KG1 (cell line): Measurements from ENCODE around the gene FEM1A.
"Not testable (repeated sequence)": the region's sequence is repeated elsewhere in the genome, so short reads cannot be mapped to it uniquely, and the experiment has no call there.

Source experiments
- DNase-seq: peaks from one replicate; lab custom pipeline; 2025; lab: John Stamatoyannopoulos, UW

Gene FEM1A

GRCh38 chr19:4773047-4773640, 18.4 kb upstream of the FEM1A start:
- DNase-seq: no peak

DNA sequence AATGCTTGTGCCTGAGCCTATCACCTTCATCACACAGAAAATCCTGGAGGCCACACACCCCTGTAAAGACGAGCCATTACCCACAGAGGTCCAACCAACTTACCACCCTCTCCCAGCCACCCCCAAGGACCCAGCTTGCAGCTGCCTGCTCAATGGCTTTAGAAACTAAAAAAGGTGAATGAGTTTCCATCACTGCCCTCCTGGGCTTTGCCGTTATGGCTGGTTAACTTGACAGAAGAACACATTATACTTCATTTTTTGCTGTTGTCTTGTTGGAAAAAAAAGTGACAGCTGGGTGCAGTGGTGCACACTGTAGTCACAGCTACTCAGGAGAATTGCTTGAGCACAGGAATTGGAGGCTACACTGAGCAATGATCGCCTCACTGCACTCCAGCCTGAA, 17.4 kb upstream of the FEM1A start:
- DNase-seq: no peak

DNA sequence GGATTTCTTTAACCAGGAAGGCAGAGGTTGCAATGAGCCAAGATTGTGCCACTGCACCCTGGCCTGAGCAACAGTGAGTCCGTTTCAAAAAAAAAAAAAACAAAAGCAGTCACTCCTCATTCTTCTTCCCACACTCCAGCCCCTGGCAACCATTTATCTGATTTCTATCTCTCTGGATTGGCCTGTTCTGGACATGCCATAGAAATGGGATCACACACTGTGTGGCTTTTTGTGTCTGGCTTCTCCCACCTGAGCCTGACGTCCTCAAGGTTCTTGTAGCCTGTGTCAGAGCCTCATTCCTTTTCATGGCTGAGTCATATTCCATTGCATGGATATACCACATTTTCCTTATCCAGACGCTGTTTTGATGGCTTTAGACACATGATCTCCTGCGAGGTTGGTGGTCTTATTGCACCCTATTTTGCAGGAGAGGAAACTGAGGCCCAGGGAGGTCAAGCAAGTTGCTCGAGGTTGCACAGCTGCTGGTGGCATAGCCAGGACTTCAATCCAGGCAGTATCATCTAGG, 15.8 kb upstream of the FEM1A start:
- no peak for DNase-seq

- no peak for DNase-seq
Observed at GRCh38 chr19:4776436-4777211, 14.9 kb upstream of the FEM1A start.

- DNase-seq: not testable (repeated sequence)
Observed at GRCh38 chr19:4778124-4778523, 13.4 kb upstream of the FEM1A start.

DNA sequence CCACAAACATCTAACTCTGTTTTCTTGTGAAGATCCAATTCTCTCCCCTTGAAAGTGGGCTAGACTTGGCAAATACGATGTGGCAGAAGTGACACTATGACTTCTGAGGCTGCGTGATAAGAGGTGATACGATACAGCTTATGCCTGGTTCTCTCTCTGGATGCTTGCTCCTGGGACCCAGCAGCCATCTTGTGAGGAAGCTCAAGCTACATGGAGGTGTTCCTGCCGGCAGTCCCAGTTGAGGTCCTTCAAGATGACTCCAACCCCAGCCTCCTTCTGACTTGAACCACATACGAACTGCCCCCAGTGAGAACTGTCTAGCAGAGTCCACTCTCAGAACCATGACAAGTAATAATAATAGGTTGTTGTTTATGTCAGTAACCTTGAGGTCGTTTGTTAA, 10.7 kb upstream of the FEM1A start:
- DNase-seq: no peak

DNA sequence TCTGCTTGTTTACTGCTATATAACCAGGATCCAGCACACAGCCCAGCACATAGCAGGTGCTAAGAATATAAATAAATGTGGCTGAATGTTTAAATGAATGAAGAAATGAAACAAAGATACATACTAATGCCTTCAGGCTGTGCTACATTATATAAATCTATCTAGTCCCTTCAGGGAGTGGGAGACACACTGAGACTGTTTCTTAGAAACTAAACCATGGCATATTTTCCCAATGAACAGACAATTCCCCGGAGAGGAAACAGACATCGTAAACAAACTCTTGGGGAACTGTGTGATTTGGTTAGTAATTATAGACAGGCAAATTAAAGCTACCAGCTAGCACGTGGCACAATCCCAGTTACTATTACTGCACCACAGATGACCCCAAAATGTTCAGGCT, 9.7 kb upstream of the FEM1A start:
- no peak for DNase-seq

- DNase-seq: not testable (repeated sequence)
Observed at GRCh38 chr19:4786412-4787016, 5.0 kb upstream of the FEM1A start.

DNA sequence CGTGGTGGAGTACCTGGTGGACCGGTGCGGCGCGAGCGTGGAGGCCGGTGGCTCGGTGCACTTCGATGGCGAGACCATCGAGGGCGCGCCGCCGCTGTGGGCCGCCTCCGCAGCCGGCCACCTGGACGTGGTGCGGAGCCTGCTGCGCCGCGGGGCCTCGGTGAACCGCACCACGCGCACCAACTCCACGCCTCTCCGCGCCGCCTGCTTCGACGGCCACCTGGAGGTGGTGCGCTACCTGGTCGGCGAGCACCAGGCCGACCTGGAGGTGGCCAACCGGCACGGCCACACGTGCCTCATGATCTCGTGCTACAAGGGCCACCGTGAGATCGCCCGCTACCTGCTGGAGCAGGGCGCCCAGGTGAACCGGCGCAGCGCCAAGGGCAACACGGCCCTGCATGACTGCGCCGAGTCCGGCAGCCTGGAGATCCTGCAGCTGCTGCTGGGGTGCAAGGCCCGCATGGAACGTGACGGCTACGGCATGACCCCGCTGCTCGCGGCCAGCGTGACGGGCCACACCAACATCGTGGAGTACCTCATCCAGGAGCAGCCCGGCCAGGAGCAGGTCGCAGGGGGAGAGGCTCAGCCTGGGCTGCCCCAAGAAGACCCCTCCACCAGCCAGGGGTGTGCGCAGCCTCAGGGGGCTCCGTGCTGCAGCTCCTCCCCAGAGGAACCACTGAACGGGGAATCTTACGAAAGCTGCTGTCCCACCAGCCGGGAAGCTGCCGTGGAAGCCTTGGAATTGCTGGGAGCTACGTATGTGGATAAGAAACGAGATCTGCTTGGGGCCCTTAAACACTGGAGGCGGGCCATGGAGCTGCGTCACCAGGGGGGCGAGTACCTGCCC, 708 bp downstream of the FEM1A start:
- DNase-seq: not testable (repeated sequence)

- not testable (repeated sequence) for DNase-seq
Observed at GRCh38 chr19:4792866-4793195, 1.3 kb downstream of the FEM1A start.

- not testable (repeated sequence) for DNase-seq
Observed at GRCh38 chr19:4793278-4793677, 1.7 kb downstream of the FEM1A start.

DNA sequence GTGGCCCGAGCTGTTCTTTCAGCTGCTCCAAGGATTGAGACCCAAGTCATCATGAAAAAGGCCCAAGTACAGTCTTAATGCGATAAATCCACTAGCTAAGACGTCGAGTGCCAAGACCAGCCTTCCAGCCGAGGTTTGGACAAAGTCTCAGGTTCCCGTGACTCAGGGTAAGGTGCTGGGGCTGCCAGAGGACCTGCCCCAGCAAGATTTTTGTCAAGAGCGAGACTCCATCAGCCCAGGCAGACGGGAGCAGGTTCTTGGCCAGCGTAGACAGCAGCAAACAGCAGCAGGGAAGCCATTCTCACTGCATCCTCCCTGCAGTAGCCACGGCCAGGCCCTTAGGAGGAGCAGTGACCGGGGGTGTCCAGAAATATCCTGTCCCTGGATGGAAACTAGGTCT, 3.4 kb downstream of the FEM1A start:
- no peak for DNase-seq

GRCh38 chr19:4795400-4795799, 3.9 kb downstream of the FEM1A start:
- DNase-seq: no peak

DNA sequence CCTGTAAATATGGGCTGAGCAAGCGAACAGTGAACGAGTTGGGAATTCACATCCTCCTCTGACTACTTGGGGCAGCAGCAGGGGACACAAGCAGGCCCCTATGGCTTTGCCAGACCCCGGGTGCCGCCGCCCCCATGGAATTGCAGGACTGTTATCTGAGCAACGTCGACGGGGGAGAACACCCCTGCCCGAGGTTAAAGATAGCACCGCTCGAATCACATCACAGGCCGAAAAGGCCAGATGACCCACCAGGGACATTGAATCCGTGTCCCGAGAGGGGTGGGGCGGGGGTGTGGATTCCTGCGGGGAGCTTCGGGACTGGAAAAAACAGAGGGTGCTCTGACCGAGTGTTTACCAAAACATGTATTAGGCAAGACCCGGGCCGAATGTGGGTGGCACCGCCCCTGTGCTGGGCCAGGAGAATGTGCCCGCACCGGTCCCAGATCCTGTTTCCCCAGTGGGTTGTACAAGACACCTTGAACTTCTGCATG, 9.1 kb downstream of the FEM1A start:
- no peak for DNase-seq

DNA sequence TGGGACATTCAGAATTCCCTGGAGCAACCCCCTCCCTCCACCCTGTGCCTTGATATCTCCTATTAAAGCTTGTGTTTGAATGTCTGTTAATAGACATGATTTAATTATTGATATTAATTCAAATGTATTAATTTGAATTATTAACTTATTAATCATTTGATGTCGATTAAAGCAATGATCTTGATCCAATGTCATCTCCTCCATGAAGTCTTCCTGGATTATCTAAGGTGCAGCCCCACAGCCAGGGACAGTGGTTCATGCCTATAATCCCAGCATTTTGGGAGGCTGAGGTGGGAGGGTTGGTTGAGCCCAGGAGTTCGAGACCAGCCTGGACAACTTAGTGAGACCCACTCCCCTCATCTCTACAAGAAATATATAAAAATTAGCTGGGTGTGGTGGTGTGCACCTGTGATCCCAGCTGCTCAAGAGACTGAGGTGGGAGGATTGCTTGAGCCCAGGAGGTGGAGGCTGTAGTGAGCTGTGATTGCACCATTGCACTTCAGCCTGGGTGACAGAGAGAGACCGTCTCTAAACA, 9.6 kb downstream of the FEM1A start:
- no peak for DNase-seq

DNA sequence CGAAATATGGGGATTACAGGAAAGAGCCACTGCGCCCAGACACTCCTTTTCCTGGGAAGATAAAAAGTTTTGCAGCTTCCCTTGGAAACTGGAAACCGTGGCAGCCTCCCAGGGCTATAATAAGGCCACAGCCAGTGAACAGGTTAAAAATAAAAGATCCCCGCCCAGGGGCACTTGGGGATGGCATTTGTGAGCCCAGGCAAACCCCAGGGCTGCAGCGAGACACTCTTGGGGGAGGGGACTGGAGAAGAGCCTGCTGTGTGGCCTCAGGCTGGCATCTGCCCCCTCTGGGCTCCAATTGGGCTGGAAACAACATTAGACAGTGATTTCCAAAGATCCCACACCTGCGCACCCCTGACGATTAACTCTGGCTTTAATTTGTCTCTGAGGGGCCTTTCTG, 11.2 kb downstream of the FEM1A start:
- DNase-seq: no peak

DNA sequence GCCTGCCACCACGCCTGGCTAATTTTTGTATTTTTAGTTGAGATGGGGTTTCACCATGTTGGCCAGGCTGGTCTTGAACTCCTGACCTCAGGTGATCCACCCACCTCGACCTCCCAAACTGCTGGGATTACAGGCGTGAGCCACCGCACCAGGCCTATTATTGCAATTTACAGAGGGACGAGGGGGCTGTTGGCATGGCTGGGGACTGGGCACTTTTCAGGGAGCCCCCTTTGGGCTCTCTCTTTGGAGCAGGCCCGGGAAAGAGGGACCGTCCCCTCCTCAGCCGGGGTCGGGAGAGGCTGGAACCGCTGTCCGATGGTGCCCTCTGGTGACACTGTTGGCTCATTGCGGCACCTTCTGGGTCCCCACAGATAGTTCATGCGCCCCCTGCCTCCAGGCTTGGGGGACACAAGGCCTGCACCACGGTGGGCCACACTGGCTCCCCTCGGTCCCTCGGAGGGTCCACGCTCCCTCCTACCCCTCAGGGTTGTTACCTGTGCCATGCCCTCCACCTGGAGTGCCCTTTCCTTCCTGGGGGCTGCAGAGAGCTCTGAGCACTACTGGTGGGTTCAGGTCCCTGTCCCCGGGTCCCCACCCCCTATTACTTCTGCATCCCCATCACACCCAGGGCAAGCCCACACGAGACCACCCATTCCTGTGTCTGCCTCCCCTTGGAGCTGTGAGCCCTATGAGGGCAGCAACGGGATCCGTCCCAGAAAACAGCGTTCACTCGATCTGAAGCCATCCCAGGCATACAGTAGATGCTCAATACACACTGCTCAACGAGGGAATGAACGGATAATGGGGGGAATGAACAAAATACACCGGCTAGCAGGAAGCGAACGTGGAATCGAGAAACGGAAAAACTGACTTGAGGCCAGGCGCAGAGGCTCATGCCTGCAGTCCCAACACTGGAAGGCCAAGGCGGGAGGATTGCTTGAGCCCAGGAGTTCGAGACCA, 12.5 kb downstream of the FEM1A start:
- peak; percentile 24 for DNase-seq

DNA sequence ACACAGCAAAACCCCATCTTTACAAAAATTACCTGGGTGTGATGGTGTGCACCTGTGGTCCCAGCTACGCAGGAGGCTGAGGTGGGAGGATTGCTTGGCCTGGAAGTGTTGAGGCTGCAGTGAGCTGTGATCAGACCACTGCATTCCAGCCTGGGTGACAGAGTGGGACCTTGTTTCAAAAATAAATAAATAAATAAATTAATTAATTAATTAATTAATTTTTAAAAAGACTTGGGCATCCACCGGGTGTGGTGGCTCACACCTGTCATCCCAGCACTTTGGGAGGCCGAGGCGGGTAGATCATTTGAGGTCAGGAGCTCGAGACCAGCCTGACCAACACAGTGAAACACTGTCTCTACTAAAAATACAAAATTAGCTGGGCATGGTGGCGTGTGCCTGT, 13.6 kb downstream of the FEM1A start:
- DNase-seq: not testable (repeated sequence)

DNA sequence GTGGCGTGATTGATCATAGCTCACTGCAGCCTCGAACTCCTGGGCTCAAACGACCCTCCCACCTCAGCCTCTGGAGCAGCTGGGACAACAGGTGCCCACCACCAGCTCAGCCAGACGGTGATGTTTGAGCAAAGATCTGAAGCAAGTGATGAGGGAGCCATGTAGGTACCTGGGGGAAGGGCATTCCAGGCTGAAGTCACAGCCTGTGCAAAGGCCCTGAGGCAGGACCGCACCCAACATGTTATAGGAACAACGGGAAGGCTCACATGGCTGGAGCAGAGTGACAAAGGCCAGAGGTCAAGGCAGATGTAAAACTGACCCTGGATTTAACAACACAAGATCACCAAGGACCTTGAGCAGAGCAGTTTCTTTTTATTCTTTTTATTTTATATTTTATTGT, 14.8 kb downstream of the FEM1A start:
- DNase-seq: no peak

GRCh38 chr19:4807188-4807587, 15.7 kb downstream of the FEM1A start:
- DNase-seq: peak; percentile 29
